ENCODE measurements around the gene FZD1. TPM values are rescaled to one million over a fixed set of nuclear protein-coding genes. Genes with fewer than 3 reads are reported as not detected.

FZD1 gene
- polyA plus RNA-seq, 1 donor from 2014 or later: 2.9 TPM

DNA sequence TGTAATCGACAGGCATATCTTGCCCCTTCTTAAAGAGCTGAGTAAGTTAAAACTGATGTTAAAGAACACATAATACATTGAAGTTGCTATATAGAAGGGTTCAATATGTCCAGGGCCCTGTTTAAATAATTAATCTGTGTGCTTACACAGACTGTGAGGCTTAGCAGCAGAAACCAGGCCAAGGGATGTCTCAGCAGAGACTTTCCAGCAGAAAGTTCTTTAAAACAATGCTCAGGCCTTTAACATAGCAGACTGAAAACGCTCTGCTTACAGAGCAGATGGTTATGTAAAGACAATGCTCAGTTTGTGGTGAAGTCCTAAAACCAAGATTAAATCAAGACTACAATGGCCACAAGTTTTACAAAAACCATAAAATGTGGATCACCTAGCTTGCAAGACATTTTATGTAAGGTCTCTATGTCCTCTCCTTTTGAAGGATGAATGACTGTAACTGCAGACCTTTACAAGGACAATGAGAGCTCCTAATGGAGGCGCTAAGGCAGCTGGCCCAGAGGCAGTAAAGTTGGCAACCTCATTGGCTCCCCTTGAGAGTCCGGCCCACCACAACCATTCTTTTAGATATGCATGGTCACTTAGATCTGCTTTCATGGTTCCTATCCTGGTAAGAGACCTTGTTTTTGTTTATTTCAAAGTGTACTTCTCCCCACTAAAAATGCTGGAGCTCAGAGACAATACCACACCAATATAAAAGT, 56.3 kb downstream of the FZD1 start:
- Histone ChIP-seq H3F3A (ENCODE audit: insufficient read depth, low read length, poor library complexity, severe bottlenecking) (no peaks in the 10 kb centered on the region), H3K27me3 (ENCODE audit: insufficient read depth, low read depth, low read length) (no peaks in the 10 kb centered on the region), H2AFZ (ENCODE audit: low read depth, low read length) (no peak overlapping the region), H3K27ac (ENCODE audit: low read length) (no peak overlapping the region), H3K4me3 (ENCODE audit: low read length) (no peak overlapping the region), H3K9me3 (ENCODE audit: low read length) (no peaks in the 10 kb centered on the region), H4K20me1 (ENCODE audit: insufficient read depth) (no peaks in the 10 kb centered on the region), H3K9me2 (ENCODE audit: insufficient read depth, low read length) (no peaks in the 10 kb centered on the region), H3K9ac (ENCODE audit: low read length) (no peak overlapping the region), H3K79me2 (replicated peaks; ENCODE audit: insufficient read depth, low read length) (no peaks in the 10 kb centered on the region), H3K4me2 (ENCODE audit: low read length) (no peak overlapping the region), H3K36me3 (ENCODE audit: insufficient read depth, low read length) (no peaks in the 10 kb centered on the region)
- TF ChIP-seq, protein P1, sequence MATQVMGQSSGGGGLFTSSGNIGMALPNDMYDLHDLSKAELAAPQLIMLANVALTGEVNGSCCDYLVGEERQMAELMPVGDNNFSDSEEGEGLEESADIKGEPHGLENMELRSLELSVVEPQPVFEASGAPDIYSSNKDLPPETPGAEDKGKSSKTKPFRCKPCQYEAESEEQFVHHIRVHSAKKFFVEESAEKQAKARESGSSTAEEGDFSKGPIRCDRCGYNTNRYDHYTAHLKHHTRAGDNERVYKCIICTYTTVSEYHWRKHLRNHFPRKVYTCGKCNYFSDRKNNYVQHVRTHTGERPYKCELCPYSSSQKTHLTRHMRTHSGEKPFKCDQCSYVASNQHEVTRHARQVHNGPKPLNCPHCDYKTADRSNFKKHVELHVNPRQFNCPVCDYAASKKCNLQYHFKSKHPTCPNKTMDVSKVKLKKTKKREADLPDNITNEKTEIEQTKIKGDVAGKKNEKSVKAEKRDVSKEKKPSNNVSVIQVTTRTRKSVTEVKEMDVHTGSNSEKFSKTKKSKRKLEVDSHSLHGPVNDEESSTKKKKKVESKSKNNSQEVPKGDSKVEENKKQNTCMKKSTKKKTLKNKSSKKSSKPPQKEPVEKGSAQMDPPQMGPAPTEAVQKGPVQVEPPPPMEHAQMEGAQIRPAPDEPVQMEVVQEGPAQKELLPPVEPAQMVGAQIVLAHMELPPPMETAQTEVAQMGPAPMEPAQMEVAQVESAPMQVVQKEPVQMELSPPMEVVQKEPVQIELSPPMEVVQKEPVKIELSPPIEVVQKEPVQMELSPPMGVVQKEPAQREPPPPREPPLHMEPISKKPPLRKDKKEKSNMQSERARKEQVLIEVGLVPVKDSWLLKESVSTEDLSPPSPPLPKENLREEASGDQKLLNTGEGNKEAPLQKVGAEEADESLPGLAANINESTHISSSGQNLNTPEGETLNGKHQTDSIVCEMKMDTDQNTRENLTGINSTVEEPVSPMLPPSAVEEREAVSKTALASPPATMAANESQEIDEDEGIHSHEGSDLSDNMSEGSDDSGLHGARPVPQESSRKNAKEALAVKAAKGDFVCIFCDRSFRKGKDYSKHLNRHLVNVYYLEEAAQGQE (IDR thresholded peaks at IDR 0.05; ENCODE audit: borderline replicate concordance): no peak
- TF ChIP-seq EP300 (conservative IDR thresholded peaks at IDR 0.05; ENCODE audit: poor library complexity, severe bottlenecking): no peak
- TF ChIP-seq, protein P2, sequence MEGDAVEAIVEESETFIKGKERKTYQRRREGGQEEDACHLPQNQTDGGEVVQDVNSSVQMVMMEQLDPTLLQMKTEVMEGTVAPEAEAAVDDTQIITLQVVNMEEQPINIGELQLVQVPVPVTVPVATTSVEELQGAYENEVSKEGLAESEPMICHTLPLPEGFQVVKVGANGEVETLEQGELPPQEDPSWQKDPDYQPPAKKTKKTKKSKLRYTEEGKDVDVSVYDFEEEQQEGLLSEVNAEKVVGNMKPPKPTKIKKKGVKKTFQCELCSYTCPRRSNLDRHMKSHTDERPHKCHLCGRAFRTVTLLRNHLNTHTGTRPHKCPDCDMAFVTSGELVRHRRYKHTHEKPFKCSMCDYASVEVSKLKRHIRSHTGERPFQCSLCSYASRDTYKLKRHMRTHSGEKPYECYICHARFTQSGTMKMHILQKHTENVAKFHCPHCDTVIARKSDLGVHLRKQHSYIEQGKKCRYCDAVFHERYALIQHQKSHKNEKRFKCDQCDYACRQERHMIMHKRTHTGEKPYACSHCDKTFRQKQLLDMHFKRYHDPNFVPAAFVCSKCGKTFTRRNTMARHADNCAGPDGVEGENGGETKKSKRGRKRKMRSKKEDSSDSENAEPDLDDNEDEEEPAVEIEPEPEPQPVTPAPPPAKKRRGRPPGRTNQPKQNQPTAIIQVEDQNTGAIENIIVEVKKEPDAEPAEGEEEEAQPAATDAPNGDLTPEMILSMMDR (IDR thresholded peaks at IDR 0.05; ENCODE audit: poor library complexity, severe bottlenecking): no peak
- TF ChIP-seq SMC3 (conservative IDR thresholded peaks at IDR 0.05; ENCODE audit: poor library complexity): no peak
- no peak for TF ChIP-seq RAD21 (conservative IDR thresholded peaks at IDR 0.05)
- TF ChIP-seq TAF1 (IDR thresholded peaks at IDR 0.05; ENCODE audit: low read depth): no peak
- TF ChIP-seq EZH2 (IDR thresholded peaks at IDR 0.05; ENCODE audit: borderline replicate concordance, insufficient read depth, low read length, poor library complexity, severe bottlenecking): no peak
- no peak for TF ChIP-seq POLR2AphosphoS5 (IDR thresholded peaks at IDR 0.05)

All from neural cell (in vitro differentiated cells).